ENCODE measurements around the gene ABCB8. TPM values are rescaled to one million over a fixed set of nuclear protein-coding genes. Genes with fewer than 3 reads are reported as not detected.

The ABCB8 gene
- total RNA-seq, 6 donors from 2014 or later: 38.3 to 58.7 (median 42.5) TPM

DNA sequence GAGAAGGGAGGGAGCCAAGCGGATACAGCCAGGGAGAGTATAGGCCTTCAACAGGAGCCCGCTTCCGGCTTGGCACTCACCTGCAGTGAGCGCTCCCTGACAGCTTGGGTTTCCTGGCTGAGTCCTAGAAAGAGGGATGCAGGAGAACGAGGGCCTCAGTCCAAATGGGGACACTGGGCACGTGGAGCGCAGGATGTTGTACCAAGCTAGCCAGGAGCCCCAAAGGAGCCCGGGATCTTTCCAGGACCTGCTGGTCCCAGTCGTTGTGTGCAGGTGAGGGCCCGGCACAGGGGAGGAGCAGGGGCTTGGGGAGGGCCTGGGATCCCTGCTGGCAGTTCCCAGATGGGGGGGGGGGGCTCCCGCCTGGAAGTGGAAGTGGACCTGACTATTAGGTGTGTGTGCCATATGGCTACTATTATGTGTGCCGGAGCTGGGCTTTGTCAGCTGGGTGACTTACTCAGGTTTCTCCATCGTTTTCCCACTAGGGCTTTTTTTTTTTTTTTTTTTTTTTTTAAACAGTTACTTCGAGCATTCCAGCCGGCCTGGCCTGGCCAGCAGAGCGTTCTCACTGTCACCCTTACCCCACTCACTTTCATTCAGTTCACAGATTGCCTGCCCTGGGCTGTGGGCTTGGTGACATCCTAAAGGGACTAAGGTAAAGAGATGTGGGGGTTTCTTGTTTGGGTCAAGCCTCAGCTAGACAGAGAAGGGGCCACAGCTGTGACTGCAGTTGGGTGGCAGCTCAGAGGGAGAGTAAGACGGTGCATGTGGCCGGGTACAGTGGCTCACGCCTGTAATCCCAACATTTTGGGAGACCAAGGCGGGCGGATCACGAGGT lies 61.9 kb downstream of the ABCB8 start:
- DNase-seq (no peak), ATAC-seq (ENCODE audit: low FRiP score in 2 of 2) (no peak)
- H3K36me3 ChIP-seq: peaks cover 0 to 15% (median 2%) of the 10 kb centered on the region in 4 donors
- H3K4me1 ChIP-seq: peaks cover 55 to 80% (median 69%) of the 10 kb centered on the region in 4 donors
- 70 to 76% methylated on average over 16 to 22 of the region's 22 CpGs for WGBS, 2 donors
- H3K4me3 ChIP-seq: peak overlapping the region in 3 of 4 donors; percentile 70 to 83 (median 82)
- H3K9me3 ChIP-seq: no peaks in the 10 kb centered on the region
- H3K27ac ChIP-seq: peak overlapping the region; percentile 89 to 93 (median 91)
- no peaks in the 10 kb centered on the region for H3K27me3 ChIP-seq
- TF ChIP-seq POLR2AphosphoS5 (IDR thresholded peaks at IDR 0.05): no peak
- no peak for TF ChIP-seq POLR2A (IDR thresholded peaks at IDR 0.05)
- TF ChIP-seq CTCF (IDR thresholded peaks at IDR 0.05): no peak
- TF ChIP-seq EP300 (IDR thresholded peaks at IDR 0.05): no peak

DNA sequence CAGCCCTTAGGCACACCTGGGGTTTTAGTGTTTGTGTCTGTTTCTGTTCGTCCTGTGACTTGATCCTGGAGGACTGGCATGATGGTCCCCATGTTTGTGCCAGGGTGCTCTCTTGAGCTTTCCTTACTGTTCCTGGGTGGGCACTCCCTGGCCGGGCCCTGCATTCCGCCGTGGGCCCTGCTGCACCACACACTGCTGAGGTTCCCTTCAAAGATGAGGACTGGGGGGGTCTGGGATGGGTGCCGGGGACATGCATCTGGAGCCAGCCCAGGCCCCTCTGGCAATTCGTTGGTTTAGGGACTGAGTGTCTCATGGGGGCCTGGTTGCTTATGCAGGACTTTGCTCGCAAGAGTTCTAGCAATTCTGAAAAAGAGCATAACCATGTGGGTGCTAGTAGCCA lies 62.8 kb downstream of the ABCB8 start:
- peaks cover 49 to 76% (median 64%) of the 10 kb centered on the region in 4 donors for H3K4me1 ChIP-seq
- ATAC-seq (ENCODE audit: low FRiP score in 2 of 2) (no peak), DNase-seq (peak in 1 of 2 donors; percentile 63)
- no peaks in the 10 kb centered on the region for H3K9me3 ChIP-seq
- 91 to 93% methylated on average over 4 to 7 of the region's 7 CpGs for WGBS, 2 donors
- peak overlapping the region; percentile 31 to 93 (median 90) for H3K27ac ChIP-seq
- H3K27me3 ChIP-seq: no peaks in the 10 kb centered on the region
- peaks cover 0 to 15% (median 2%) of the 10 kb centered on the region in 4 donors for H3K36me3 ChIP-seq
- TF ChIP-seq CTCF (IDR thresholded peaks at IDR 0.05) (no peak), POLR2A (IDR thresholded peaks at IDR 0.05) (no peak), EP300 (IDR thresholded peaks at IDR 0.05) (no peak), POLR2AphosphoS5 (IDR thresholded peaks at IDR 0.05) (no peak)
- no peak overlapping the region for H3K4me3 ChIP-seq

- no peaks in the 10 kb centered on the region for H3K27me3 ChIP-seq
- peaks cover 0 to 15% (median 2%) of the 10 kb centered on the region in 4 donors for H3K36me3 ChIP-seq
- WGBS, 2 donors: 46 to 57% methylated on average over 6 of the region's 6 CpGs
- peak overlapping the region; percentile 31 to 93 (median 90) for H3K27ac ChIP-seq
- H3K4me3 ChIP-seq: no peak overlapping the region
- DNase-seq: no peak
- no peak for ATAC-seq (ENCODE audit: low FRiP score in 2 of 2)
- H3K4me1 ChIP-seq: peaks cover 49 to 76% (median 65%) of the 10 kb centered on the region in 4 donors
- TF ChIP-seq POLR2A (IDR thresholded peaks at IDR 0.05) (no peak), CTCF (IDR thresholded peaks at IDR 0.05) (peak; percentile 26 to 57 (median 38))
- H3K9me3 ChIP-seq: no peaks in the 10 kb centered on the region
These were observed 63.2 kb downstream of the ABCB8 start for GRCh38 chr7:151091431-151091830.

DNA sequence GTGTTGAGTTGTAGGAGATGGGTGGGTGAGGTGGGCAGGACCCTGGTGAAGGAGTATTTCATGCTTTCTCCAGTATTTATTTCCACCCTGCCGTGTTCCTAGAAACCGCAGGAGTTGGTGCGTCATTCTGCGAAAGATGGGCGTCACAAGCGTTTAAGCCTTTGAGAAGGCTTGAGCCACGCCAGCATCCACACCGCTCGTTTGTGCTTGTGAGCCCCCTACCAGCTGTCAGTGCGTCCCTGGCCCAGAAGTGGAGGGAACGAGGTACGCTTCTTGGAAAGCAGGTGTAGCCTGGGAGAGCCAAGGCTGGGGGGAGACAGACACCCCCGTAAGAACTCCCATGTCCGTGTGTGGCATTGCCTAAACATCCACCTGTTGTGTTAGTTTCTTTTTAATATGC lies 63.7 kb downstream of the ABCB8 start:
- peaks cover 0 to 20% (median 2%) of the 10 kb centered on the region in 4 donors for H3K36me3 ChIP-seq
- ATAC-seq (ENCODE audit: low FRiP score in 2 of 2) (no peak), DNase-seq (no peak)
- peak overlapping the region in 2 of 4 donors; percentile 92 to 93 for H3K27ac ChIP-seq
- H3K4me3 ChIP-seq: no peak overlapping the region
- WGBS, 2 donors: 90% methylated on average over 11 to 14 of the region's 14 CpGs
- no peaks in the 10 kb centered on the region for H3K9me3 ChIP-seq
- no peaks in the 10 kb centered on the region for H3K27me3 ChIP-seq
- peaks cover 49 to 74% (median 64%) of the 10 kb centered on the region in 4 donors for H3K4me1 ChIP-seq
- TF ChIP-seq POLR2AphosphoS5 (IDR thresholded peaks at IDR 0.05) (no peak), EP300 (IDR thresholded peaks at IDR 0.05) (no peak), POLR2A (IDR thresholded peaks at IDR 0.05) (no peak), CTCF (IDR thresholded peaks at IDR 0.05) (no peak)

Measured in upper lobe of left lung (tissue), 6 donors.